ENCODE measurements around the gene GPC4. TPM values are rescaled to one million over a fixed set of nuclear protein-coding genes. Genes with fewer than 3 reads are reported as not detected.

The GPC4 gene
- total and polyA plus RNA-seq, 4 donors = 0.23 to 1.3 (median 0.71) TPM

DNA sequence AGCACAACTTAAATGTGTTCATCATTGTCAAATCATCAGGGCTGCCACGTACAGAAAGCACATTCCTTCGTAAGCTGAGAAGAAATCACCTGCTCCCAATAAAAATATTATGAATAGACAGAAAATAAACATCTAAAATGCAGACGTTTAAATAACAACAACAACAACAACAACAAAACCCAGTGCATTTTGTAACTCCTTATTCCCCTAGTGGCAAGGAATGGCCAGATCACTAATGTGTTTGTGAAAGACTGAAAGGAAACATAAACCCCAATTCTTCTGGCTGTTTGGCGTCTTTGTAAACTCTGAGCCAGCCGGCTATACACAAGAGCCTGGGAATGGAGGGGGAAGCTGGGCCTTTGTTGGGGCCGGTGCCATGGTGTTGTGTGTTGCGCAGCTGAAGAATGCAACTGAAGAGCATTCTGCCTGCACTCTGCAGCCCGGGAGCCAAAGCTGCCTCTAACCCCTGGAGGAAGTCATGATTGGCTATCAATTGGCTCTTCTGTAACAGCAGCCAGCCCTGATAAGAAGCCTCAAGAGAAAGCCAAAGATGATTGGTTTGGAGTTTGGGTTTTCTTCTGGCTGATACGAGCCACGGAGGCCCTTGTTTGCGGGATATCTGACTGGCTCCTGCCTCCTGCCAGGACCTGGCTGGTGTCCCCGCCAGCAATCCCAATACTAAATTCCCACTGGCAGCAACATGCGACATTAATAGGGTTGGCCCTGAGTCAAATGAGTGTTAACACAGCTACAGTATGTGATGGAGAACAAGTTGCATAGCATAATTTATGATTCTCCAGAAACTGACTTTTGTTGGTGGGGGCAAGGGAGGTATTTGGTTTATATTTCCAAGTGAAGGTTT, 107.4 kb downstream of the GPC4 start:
- H3K9me3 ChIP-seq (ENCODE audit: control insufficient read depth in 4 of 4, low read length in 3 of 4) = no peaks in the 10 kb centered on the region
- DNase-seq (ENCODE audit: low spot score) = no peak
- no peak overlapping the region for H3K4me3 ChIP-seq (ENCODE audit: low read depth in 1 of 3, low read length in 3 of 3)
- peaks cover 0 to 3% (median 0%) of the 10 kb centered on the region in 4 donors for H3K27me3 ChIP-seq (ENCODE audit: control insufficient read depth in 4 of 4, insufficient read depth in 4 of 4, low read length in 3 of 4)
- no peak overlapping the region for H3K9ac ChIP-seq (ENCODE audit: low read depth in 1 of 2, low read length in 2 of 2)
- WGBS = 41% methylated on average over 13 of the region's 13 CpGs
- no peak overlapping the region for H3K27ac ChIP-seq (ENCODE audit: low read depth in 1 of 2, low read length in 2 of 2)
- no peaks in the 10 kb centered on the region for H3K36me3 ChIP-seq (ENCODE audit: control insufficient read depth in 4 of 4, insufficient read depth in 3 of 4, low read depth in 1 of 4, low read length in 3 of 4)
- TF ChIP-seq SP1 (IDR thresholded peaks at IDR 0.05) (no peak), YY1 (IDR thresholded peaks at IDR 0.05) (no peak), GABPA (IDR thresholded peaks at IDR 0.05 in 1 of 2, conservative IDR thresholded peaks at IDR 0.05 in 1 of 2) (no peak), FOXA1 (IDR thresholded peaks at IDR 0.05) (no peak), FOXA2 (IDR thresholded peaks at IDR 0.05) (no peak), JUND (IDR thresholded peaks at IDR 0.05) (no peak), HNF4A (conservative IDR thresholded peaks at IDR 0.05) (no peak), NR2F2 (IDR thresholded peaks at IDR 0.05) (no peak), HNF4G (IDR thresholded peaks at IDR 0.05) (no peak), RAD21 (IDR thresholded peaks at IDR 0.05) (no peak)
- TF ChIP-seq, protein P1, sequence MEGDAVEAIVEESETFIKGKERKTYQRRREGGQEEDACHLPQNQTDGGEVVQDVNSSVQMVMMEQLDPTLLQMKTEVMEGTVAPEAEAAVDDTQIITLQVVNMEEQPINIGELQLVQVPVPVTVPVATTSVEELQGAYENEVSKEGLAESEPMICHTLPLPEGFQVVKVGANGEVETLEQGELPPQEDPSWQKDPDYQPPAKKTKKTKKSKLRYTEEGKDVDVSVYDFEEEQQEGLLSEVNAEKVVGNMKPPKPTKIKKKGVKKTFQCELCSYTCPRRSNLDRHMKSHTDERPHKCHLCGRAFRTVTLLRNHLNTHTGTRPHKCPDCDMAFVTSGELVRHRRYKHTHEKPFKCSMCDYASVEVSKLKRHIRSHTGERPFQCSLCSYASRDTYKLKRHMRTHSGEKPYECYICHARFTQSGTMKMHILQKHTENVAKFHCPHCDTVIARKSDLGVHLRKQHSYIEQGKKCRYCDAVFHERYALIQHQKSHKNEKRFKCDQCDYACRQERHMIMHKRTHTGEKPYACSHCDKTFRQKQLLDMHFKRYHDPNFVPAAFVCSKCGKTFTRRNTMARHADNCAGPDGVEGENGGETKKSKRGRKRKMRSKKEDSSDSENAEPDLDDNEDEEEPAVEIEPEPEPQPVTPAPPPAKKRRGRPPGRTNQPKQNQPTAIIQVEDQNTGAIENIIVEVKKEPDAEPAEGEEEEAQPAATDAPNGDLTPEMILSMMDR (IDR thresholded peaks at IDR 0.05; ENCODE audit: low read depth, low read length, missing input control) = no peak
- TF ChIP-seq, protein P2, sequence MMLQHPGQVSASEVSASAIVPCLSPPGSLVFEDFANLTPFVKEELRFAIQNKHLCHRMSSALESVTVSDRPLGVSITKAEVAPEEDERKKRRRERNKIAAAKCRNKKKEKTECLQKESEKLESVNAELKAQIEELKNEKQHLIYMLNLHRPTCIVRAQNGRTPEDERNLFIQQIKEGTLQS (IDR thresholded peaks at IDR 0.05) = no peak
- TF ChIP-seq, protein P3, sequence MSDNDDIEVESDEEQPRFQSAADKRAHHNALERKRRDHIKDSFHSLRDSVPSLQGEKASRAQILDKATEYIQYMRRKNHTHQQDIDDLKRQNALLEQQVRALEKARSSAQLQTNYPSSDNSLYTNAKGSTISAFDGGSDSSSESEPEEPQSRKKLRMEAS (IDR thresholded peaks at IDR 0.05) = no peak
- H3K4me1 ChIP-seq (ENCODE audit: control insufficient read depth in 4 of 4, insufficient read depth in 4 of 4, low read length in 3 of 4) = no peaks in the 10 kb centered on the region

DNA sequence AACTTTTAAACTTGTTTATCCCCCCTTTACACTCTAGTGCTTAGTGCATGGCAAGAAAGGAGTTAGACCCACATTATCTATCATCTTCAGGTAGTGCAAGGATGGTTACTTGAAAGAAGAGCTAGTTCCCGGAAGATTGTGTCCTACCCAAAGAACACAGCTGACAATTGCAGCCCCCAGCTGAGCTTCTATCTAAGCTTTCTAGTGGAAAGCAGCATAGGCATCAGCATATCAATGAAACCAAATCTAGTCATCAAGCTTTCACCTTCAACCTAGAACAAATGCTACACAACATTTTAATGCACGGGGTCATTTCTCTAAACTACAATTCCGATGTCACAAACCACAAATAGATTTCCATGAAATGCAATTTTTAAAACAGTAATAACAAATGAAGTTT, 108.2 kb downstream of the GPC4 start:
- H3K27me3 ChIP-seq (ENCODE audit: control insufficient read depth in 4 of 4, insufficient read depth in 4 of 4, low read length in 3 of 4) = peaks cover 0 to 3% (median 0%) of the 10 kb centered on the region in 4 donors
- no peak overlapping the region for H3K4me3 ChIP-seq (ENCODE audit: low read depth in 1 of 3, low read length in 3 of 3)
- H3K9me3 ChIP-seq (ENCODE audit: control insufficient read depth in 4 of 4, low read length in 3 of 4) = no peaks in the 10 kb centered on the region
- H3K36me3 ChIP-seq (ENCODE audit: control insufficient read depth in 4 of 4, insufficient read depth in 3 of 4, low read depth in 1 of 4, low read length in 3 of 4) = no peaks in the 10 kb centered on the region
- WGBS = 62% methylated on average over 3 of the region's 3 CpGs
- H3K9ac ChIP-seq (ENCODE audit: low read depth in 1 of 2, low read length in 2 of 2) = no peak overlapping the region
- no peak for DNase-seq (ENCODE audit: low spot score)
- TF ChIP-seq FOXA1 (IDR thresholded peaks at IDR 0.05) = no peak
- TF ChIP-seq RXRA (IDR thresholded peaks at IDR 0.05) = no peak
- no peak for TF ChIP-seq FOXA2 (IDR thresholded peaks at IDR 0.05)
- no peak for TF ChIP-seq SP1 (IDR thresholded peaks at IDR 0.05)
- TF ChIP-seq TAF1 (conservative IDR thresholded peaks at IDR 0.05) = no peak
- TF ChIP-seq RAD21 (IDR thresholded peaks at IDR 0.05) = no peak
- TF ChIP-seq JUND (IDR thresholded peaks at IDR 0.05) = no peak
- TF ChIP-seq, protein P1 (IDR thresholded peaks at IDR 0.05; ENCODE audit: low read depth, low read length, missing input control) = no peak
- TF ChIP-seq, protein P4, sequence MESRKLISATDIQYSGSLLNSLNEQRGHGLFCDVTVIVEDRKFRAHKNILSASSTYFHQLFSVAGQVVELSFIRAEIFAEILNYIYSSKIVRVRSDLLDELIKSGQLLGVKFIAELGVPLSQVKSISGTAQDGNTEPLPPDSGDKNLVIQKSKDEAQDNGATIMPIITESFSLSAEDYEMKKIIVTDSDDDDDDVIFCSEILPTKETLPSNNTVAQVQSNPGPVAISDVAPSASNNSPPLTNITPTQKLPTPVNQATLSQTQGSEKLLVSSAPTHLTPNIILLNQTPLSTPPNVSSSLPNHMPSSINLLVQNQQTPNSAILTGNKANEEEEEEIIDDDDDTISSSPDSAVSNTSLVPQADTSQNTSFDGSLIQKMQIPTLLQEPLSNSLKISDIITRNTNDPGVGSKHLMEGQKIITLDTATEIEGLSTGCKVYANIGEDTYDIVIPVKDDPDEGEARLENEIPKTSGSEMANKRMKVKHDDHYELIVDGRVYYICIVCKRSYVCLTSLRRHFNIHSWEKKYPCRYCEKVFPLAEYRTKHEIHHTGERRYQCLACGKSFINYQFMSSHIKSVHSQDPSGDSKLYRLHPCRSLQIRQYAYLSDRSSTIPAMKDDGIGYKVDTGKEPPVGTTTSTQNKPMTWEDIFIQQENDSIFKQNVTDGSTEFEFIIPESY (IDR thresholded peaks at IDR 0.05) = no peak
- no peak for TF ChIP-seq HNF4A (conservative IDR thresholded peaks at IDR 0.05)
- TF ChIP-seq GABPA (IDR thresholded peaks at IDR 0.05 in 1 of 2, conservative IDR thresholded peaks at IDR 0.05 in 1 of 2) = no peak
- no peak for TF ChIP-seq HNF4G (IDR thresholded peaks at IDR 0.05)
- TF ChIP-seq EGR1 (IDR thresholded peaks at IDR 0.05; ENCODE audit: low read depth in 2 of 2) = no peak
- no peak for TF ChIP-seq NR2F2 (IDR thresholded peaks at IDR 0.05)
- TF ChIP-seq, protein P2 (IDR thresholded peaks at IDR 0.05) = no peak
- TF ChIP-seq, protein P5, sequence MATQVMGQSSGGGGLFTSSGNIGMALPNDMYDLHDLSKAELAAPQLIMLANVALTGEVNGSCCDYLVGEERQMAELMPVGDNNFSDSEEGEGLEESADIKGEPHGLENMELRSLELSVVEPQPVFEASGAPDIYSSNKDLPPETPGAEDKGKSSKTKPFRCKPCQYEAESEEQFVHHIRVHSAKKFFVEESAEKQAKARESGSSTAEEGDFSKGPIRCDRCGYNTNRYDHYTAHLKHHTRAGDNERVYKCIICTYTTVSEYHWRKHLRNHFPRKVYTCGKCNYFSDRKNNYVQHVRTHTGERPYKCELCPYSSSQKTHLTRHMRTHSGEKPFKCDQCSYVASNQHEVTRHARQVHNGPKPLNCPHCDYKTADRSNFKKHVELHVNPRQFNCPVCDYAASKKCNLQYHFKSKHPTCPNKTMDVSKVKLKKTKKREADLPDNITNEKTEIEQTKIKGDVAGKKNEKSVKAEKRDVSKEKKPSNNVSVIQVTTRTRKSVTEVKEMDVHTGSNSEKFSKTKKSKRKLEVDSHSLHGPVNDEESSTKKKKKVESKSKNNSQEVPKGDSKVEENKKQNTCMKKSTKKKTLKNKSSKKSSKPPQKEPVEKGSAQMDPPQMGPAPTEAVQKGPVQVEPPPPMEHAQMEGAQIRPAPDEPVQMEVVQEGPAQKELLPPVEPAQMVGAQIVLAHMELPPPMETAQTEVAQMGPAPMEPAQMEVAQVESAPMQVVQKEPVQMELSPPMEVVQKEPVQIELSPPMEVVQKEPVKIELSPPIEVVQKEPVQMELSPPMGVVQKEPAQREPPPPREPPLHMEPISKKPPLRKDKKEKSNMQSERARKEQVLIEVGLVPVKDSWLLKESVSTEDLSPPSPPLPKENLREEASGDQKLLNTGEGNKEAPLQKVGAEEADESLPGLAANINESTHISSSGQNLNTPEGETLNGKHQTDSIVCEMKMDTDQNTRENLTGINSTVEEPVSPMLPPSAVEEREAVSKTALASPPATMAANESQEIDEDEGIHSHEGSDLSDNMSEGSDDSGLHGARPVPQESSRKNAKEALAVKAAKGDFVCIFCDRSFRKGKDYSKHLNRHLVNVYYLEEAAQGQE (IDR thresholded peaks at IDR 0.05) = no peak
- TF ChIP-seq YY1 (IDR thresholded peaks at IDR 0.05) = no peak
- TF ChIP-seq, protein P3 (IDR thresholded peaks at IDR 0.05) = no peak
- no peaks in the 10 kb centered on the region for H3K4me1 ChIP-seq (ENCODE audit: control insufficient read depth in 4 of 4, insufficient read depth in 4 of 4, low read length in 3 of 4)
- no peak overlapping the region for H3K27ac ChIP-seq (ENCODE audit: low read depth in 1 of 2, low read length in 2 of 2)
